ENCODE measurements around the gene NCAM2.

DNA sequence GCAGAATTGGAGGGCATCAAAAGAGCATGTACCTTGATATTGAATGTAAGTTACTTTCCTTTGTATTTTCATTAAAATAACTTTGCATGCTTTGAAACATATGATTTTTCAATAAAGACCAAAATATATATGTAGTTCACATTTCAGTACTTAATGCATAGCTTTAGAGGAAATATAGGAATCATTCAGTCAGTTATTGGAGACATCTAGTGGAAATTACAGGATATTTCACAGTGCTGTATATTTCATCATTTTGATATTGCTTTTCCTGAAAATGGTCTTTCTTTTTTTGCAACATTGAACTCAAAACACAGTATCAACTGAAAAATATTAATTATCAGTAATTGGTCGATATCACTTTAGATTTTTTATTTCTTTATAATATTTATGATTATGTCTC, 375.8 kb downstream of the NCAM2 start:
- TF ChIP-seq RAD21 (IDR thresholded peaks at IDR 0.05; ENCODE audit: low read depth) (no peak; the same call in 1 of the 2 replicates), TEAD4 (IDR thresholded peaks at IDR 0.05) (no peak), TAF1 (IDR thresholded peaks at IDR 0.05; ENCODE audit: low read depth) (no peak), NFIC (IDR thresholded peaks at IDR 0.05) (no peak), EP300 (IDR thresholded peaks at IDR 0.05; ENCODE audit: borderline replicate concordance) (no peak)
